ENCODE measurements around the gene HOTAIR. TPM values are rescaled to one million over a fixed set of nuclear protein-coding genes. Genes with fewer than 3 reads are reported as not detected.

Gene HOTAIR
- total RNA-seq, 1 donor from 2014 or later: not detected

DNA sequence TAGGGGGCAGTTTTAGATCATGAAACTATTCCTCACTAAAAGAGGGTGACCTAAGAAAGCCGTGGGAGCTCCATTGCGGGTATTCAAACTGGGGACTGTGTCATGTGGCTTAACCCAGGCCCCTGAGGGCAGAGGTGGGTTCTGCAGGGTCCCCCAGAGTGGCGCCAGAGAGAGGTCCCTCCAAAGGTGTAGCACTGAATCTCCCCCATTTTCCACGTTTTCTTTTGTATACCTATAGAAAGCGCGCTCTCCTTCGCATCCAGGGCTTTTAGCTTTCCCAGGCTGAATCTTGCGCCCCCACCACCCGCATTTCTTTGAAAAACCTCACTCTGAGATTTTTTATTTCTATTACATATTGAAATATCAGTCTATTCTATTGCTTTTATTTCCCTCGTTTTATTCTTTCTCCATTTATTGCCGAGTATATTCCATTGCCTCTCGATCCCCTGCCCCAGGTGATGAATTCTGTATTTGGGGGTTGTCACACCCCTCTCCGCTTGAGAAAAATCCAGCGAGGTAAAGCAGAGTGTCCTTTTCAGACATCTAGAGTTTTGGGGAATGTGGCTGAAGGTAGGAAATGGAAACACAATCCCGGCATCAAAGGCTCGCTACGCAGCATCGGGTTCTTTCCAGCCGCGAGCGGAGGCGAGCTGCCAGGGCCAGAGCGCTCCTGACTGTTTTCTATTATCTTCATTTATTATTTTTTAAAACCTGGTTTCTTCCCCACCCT lies 37.0 kb downstream of the HOTAIR start:
- Histone ChIP-seq H3K36me3 (no peaks in the 10 kb centered on the region), H3K4me1 (peaks cover 6% of the 10 kb centered on the region), H3K9me3 (no peaks in the 10 kb centered on the region), H3K27me3 (peaks cover 100% of the 10 kb centered on the region), H3K4me3 (no peak overlapping the region), H3K27ac (no peak overlapping the region)
- DNase-seq: no peak
- intact Hi-C loops (cut with DNase I): no loop called here
- no peak for ATAC-seq
- TF ChIP-seq CTCF (IDR thresholded peaks at IDR 0.05): no peak

GRCh38 chr12:53937099-53937498 lies 37.7 kb downstream of the HOTAIR start:
- TF ChIP-seq CTCF (IDR thresholded peaks at IDR 0.05): no peak
- intact Hi-C loops (cut with DNase I): no loop called here
- H3K9me3 ChIP-seq: no peaks in the 10 kb centered on the region
- H3K27me3 ChIP-seq: peaks cover 100% of the 10 kb centered on the region
- DNase-seq: no peak
- no peaks in the 10 kb centered on the region for H3K36me3 ChIP-seq
- peaks cover 6% of the 10 kb centered on the region for H3K4me1 ChIP-seq
- H3K4me3 ChIP-seq: no peak overlapping the region
- no peak overlapping the region for H3K27ac ChIP-seq
- no peak for ATAC-seq

DNA sequence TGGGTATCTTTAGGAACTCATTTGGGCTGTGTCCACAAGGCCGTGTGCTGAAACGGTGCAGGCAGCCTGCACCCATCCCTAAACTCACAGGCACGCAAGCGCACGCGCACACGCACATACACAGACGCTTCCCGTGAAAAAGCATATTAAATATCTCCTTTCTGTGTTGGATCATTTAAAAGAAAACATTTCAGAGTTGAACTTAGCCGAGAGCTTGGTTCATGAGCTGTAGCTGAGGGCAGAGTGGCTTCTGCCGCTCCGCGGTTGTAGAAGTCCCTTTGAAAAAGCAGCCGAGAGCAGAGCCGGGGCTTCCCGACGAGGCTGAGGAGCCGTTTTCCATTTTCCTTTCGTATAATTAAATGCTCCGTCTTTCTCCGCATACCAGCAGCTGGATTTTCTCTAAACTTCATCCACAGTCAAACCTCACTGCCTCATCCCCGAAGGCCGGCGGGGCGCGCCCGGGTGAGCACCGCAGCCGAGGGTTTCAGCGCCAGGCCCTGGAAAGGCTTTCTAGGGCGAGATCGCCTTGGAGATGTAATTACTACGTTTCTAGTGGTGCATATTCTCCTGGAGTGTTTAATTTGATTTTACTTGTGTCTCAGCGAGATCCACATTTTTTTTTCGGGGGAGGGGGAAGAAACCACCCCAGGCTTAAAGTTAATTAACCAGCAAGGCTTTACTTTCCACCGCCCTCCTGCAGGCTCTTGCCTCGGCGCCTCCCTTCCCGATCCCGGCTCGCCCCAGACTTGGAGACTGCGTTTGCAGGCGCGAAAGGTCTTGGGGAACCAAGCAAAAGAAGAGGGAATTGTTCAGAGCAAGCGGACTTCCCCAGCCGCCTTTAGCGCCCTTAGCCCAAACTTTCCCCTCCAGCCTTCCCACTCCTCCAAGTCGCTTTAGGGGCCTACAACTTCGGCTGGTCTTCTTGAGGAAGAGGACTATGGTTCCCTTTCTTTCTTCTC lies 39.1 kb downstream of the HOTAIR start:
- no peaks in the 10 kb centered on the region for H3K9me3 ChIP-seq
- H3K4me3 ChIP-seq: no peak overlapping the region
- H3K4me1 ChIP-seq: peaks cover 6% of the 10 kb centered on the region
- H3K27ac ChIP-seq: no peak overlapping the region
- TF ChIP-seq CTCF (IDR thresholded peaks at IDR 0.05): no peak
- H3K36me3 ChIP-seq: no peaks in the 10 kb centered on the region
- ATAC-seq: no peak
- no peak for DNase-seq
- H3K27me3 ChIP-seq: peaks cover 100% of the 10 kb centered on the region
- intact Hi-C loops (cut with DNase I): no loop called here

GRCh38 chr12:53932915-53933314 lies 41.8 kb downstream of the HOTAIR start:
- ATAC-seq (no peak), DNase-seq (no peak)
- H3K4me1 ChIP-seq: no peaks in the 10 kb centered on the region
- intact Hi-C loops (cut with DNase I): no loop called here
- no peak overlapping the region for H3K27ac ChIP-seq
- no peaks in the 10 kb centered on the region for H3K36me3 ChIP-seq
- H3K9me3 ChIP-seq: no peaks in the 10 kb centered on the region
- no peak for TF ChIP-seq CTCF (IDR thresholded peaks at IDR 0.05)
- peaks cover 100% of the 10 kb centered on the region for H3K27me3 ChIP-seq
- no peak overlapping the region for H3K4me3 ChIP-seq

GRCh38 chr12:53931844-53932581 lies 42.7 kb downstream of the HOTAIR start:
- intact Hi-C loops (cut with DNase I): no loop called here
- Histone ChIP-seq H3K9me3 (no peaks in the 10 kb centered on the region), H3K27me3 (peaks cover 100% of the 10 kb centered on the region), H3K27ac (no peak overlapping the region), H3K36me3 (no peaks in the 10 kb centered on the region), H3K4me1 (no peaks in the 10 kb centered on the region), H3K4me3 (no peak overlapping the region)
- ATAC-seq (no peak), DNase-seq (no peak)
- no peak for TF ChIP-seq CTCF (IDR thresholded peaks at IDR 0.05)

All from upper lobe of right lung (tissue), 1 donor.